GM21529 (cell line): ENCODE measurements around the gene AUTS2.
"Not testable (repeated sequence)": the region's sequence is repeated elsewhere in the genome, so short reads cannot be mapped to it uniquely, and the experiment has no call there.

Experiments used
- ATAC-seq: cut with Tn5 transposase; IDR thresholded peaks from one replicate; pipeline ENCODE4 v1.9.1; 2021; ENCODE audit not compliant: unreplicated experiment

Gene AUTS2

DNA sequence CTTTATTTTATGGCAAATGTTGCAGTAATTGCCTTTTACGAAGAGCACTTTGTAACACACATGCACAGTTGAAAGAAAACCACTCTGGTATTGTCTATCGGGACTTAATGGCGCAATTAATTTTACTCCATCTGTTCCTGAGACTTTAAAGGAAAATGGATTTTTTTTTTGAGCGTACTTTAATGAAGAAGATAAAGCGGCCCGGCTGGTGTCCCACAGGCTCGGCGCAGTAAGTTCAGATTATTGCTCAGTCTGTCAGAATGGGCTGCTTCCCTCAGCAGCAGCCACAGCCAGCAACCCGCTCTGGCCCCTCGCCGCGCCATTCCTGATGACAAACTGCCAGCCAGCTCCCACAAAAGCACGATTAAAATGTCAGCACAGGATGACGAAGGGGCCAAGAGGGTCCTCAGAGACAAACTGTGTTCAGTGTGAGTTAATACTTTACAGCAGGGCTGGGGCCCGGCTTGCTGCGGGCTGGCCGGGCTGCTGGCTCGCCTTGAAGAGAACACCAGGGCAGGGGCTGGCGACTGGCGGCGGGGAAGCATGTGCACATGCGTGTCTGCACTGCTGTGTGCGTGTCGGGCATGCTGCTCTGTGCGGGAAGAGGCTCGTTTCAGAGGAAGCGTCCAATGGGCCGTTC, 1032.7 kb downstream of the AUTS2 start:
- no peak for ATAC-seq

DNA sequence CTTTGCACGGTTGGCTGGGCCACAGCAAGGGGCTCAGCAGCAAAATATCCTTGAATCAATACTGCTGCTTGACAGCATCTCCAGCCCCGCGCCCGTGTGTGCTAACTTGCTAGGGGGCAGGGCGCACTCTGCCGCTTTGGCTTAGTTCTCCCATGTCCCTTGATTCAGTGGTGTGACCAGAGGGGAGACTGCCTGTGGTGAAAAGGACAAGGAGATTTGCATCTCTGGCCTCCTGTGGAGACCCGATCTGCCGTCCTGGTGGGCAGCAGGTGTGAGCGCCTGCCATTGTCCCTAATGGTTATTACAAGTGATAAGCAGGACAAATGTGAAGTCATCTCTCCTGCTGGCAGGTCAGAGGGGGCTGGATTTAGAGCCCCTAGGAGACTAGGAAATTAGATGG, 1033.4 kb downstream of the AUTS2 start:
- no peak for ATAC-seq

DNA sequence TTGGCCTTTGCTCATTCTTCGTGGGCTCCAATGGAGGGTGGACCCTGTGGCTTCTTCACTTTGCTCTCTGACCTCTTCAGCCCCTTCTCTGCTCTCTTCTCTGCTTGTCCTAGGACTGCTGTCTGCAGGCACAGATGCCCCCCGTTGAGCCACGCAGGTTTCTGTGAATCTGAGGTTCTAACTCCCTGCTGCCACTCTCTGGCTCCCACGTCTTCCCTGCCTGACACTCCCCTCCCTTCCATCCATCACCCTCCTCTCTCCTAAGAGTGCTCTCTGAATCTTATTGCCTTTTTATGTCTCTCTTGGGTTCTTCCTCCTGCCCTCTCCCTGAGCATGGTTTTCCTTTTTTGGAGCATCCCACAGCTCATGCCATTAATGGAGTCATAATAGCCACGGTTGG, 1034.1 kb downstream of the AUTS2 start:
- no peak for ATAC-seq

DNA sequence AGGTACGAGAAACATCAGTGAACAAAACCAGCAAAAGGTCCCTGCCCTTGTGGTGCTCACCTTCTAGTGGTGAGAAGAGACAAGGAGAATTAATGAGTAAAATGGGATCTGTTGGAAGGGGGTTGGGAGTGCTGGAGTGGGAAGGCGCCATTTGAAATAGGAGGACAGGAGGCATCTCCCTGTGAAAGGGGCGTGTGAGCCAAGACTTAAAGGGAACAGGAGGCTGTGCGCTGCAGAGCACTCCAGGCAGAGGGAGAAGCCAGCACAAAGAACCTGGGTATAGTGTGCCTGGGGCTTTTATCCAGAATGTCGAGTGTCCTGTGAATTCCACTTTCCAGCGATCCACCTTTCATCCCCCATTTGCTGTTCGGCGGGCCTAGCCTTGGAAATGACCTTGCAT, 1035.8 kb downstream of the AUTS2 start:
- ATAC-seq: no peak

DNA sequence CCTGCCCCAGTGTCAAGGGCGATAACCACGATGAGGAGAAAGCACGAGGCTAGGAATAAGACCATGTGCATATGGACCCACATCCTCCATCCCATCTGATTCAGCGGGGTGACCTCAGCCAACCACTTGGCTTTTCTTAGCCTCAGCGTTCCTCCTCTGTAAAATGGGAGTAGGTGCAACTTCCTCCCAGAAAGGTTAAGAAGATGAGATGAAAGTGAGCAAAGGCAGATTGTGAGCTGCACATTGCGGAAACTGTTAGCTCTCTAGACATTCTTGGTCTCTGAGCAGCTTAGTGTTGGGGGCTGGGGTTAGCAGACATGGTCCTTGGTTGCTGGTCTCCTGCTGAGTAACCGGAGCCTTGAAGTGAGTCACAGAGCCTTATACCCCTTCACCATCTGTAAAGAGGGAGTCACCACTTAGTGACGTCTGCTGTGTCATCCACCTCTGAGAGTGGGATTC, 1036.4 kb downstream of the AUTS2 start:
- no peak for ATAC-seq

DNA sequence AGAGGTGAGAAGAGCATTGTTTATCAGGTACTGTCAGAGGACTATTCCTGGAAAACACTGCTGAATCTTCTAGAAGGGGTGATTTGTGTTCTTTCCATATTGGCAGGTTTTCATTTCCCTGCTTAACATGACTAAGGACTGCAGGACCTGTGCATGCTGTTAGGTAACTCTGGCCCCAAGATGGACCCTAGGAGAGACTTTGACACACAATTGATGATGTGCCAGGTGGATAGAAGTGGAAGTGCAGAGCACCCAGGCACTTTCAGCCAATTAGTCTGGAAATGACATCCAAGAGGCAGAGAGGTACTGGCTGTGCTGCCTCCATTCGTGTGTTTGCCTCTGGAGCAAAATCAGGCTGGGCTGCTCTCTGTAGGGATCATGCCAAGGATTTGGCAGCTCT, 1037.4 kb downstream of the AUTS2 start:
- no peak for ATAC-seq

DNA sequence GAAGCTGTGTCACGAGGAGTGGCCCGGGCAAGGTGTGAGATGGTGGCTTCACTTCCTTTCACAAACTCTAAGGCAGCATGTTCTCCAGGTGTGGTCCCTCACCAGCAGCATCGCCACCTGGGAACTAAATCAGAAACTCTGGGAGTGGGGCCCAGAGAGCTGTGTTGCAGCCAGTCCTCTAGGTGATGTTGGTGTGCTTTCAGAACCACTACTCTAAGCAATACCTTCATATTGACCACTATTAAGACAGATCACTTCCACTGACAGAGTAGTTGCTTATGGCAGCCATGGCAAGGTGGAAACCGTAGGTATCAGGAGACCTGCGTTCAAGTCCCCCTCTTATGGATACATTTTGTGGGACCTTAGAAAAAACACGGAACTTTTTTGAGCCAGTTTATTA, 1037.9 kb downstream of the AUTS2 start:
- no peak for ATAC-seq

DNA sequence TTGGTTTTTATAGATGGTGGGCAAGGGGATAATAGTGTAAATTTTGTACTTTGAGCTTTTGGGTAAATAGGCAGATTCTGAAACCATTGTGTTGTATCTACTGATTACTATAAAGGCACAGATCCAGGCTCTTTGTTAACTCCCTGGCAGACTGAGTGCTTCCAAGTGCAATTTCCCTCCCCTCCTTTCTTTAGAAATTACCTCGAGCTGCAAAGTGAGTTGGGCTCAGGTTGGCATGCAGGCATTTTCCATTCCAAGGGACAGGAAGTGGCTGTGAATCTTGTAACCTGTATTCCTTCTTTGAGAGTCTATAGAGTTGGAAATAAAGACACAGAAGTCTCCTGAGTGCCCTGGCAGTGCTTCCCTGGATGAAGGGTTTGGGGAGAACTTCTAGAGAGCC, 1039.5 kb downstream of the AUTS2 start:
- no peak for ATAC-seq

DNA sequence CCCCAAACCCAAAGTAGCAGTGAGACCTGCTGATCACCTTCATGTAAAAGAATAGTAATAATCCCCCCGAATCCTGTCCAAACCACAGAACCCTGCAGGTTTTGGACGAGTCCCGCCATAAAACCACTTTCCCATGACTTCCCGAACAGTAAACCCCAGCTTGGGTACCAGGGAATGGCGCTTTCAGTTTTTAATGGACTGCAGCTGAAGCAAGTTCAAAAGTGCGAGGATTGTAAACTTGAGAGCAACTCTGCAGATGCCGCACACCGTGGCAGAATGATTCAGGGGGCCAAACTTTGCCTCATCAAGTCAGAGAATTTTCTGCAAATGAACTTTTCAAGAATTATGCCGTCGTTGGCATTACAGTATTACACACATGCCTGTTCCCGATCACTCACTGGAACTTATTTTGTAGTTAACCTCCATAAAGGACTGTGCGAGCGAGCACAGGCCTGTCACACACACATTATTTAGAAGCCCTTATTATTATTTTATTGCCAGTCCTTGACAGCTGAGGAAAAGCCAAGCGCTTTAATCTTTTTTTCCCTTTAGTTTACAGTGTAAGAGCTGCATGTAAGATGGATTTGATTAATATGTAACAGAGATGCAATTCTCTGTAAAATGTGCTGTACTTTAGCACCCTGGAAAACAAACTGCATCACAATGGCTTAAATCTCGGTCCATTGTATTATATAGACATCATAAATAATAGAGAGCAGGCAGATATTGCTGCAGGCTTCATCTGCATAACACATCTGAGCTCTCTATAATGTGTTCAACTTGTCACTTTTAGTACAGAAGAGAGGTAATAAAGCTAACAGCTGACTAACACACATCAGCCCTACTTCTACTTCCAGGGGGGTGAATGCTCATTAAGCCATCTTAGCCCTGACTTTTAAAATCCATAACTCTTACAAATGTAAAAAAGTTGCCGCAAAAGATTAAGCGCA, 1040.2 kb downstream of the AUTS2 start:
- no peak for ATAC-seq

DNA sequence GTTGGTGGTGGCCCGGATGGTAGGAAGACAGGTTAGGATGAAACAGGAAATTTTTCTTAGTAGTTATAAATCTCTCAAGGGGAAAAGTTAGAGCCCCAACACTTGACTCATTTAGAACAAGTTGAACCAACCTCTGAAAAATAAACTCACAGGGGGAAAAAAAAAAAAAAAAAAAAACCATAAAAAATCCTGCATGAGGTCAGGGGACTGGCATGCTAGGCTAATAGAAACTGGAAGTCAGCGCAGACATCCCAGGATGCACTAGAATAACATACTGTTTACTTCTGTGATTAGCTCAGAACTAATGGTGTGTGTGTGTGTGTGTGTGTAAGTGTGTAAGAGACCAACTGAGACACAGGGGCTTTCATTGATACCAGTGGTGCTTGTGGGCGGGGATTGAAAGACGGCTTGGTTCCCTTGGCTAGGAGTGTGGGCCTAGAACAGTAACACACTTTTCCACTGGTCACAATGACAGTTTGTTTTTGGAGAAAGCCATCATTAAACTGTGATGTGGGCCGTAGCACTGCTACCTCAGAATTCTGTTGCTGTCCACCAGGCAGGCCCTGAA, 1042.1 kb downstream of the AUTS2 start:
- no peak for ATAC-seq

DNA sequence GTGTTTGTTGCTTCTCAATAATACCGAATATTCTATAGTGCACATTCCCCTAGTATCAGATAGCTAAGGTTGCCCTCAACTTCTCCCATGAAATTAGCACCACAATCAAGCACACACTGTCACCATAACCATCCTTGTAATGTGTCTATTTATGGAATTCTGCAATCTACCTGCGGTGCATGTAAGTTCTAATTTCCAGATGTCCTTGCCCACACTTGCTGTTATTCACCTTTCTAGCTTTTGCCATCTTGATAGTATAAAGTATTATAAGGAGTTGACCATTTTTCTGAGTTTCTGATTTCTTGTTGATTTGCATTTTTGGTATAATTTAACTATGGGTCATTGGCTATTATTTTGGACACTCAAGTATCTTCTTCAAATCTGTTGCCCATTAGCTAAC, 1043.6 kb downstream of the AUTS2 start:
- no peak for ATAC-seq

DNA sequence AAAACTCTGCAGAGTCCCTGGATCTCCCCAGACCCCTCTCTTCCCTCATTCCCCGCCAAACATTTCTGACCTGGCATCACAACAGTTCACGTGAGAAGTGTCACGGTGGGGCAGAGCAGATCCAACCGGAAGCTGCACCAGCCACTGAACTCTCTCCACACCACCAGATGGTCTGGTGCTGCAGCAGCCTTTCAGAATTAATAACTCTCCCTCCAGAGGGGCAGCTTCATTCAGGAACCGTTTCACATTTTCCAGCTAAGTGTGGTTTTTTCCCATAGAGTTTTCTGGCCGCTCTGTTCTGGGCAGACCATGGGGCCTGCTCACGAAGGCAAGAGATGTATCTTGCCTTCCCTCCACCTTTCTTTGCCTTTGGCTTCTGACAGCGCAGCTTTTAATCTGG, 1047.0 kb downstream of the AUTS2 start:
- ATAC-seq: no peak

DNA sequence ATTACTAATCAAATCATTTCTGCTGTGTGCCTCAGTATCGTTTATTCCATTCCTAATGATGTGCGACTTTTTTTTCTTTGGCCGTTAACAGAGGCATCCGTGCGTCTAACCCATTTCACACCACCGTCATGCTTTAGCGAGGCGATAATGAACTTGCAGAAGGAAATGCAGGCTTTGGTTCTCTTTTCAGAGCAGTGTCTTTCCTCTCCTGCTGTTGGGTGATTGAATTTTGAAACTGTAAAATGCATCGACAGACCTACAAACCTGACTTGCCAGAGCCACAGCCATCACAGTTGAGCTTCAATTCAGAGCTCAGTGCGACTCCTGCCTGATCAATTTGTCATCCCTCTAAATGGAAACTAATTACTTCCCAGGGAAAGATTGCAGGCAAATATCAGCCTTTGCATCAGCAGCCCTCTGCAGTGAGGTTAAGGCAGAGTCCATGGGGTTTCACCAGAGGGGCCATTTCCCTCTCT, 1047.6 kb downstream of the AUTS2 start:
- no peak for ATAC-seq

DNA sequence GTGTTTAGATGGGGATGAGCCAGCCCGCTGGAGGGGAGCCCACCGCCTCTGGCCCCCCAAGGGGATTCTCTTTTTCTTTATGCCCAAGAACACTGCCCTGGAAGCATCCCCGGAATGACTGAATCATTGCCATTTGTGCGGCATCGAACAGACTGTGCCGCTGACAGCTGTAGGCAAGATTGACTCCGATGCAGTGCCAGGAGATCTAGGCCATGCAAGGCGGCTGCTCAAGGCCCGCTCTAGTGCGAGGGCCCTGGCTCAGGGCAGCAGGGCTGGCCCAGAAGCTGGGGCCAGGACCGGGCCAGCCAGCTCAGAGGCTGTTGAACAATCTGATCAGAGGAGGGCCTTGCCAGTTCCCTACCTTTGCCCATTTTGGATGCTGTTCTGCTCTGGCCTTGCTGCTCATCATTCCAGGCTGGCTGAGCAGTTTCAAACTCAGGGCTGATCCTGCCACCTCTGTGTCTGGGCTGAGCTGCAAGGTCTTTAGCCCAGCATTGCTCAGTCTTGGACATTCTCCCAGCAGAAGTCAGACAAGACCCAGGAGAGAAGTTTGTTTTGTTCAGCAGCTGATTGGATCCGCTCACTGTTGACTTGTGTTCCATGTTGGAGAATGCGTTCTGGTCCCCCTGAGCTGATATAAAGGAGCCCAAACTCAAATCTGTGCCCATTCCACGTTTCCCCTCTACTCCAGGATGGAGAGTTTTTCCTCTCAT, 1048.4 kb downstream of the AUTS2 start:
- ATAC-seq: no peak

DNA sequence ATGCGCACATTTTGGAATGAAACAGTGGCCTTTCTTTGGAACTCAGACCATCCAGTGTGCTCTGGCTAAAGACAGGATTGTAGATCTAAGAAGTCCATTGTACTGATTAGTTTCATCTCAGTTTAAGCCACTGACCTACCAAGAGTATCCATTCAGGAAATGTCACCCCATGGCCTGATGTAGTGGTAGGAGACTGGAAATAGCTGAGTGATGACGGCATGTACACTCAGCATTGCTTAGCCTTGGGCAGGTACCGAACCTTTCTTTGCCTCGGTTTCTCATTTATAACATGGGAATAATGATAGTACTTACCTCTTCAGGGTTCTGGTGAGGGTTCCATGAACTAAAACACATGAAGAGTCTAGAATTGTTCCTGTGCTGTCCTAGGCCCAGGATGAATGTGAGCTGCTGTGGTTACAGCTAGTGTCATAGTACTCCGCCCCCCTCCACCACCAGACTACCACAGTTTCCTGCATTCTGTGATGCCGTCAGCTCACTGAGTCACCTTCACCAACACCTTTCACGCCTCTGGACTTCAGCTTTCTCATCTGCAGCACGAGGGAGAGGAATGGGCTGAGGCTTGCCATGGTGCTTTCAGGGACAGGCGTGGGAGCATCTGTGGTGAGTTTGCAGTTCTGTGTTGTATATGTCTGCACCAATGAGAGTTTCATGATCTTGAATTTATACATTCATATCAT, 1049.7 kb downstream of the AUTS2 start:
- ATAC-seq: peak; percentile 72

DNA sequence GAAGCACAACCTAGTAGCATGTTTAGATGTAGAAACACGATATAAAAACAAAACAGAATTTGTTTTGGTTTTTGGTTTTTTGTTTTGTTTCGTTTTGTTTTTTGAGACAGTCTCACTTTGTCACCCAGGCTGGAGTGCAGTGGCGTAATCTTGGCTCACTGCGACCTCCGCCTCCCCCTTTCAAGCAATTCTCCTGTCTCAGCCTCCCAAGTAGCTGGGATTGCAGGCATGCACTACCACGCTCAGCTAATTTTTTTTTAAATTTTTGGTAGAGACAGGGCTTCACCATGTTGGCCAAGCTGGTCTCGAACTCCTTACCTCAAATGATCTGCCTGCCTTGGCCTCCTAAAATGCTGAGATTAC, 1050.2 kb downstream of the AUTS2 start:
- not testable (repeated sequence) for ATAC-seq

DNA sequence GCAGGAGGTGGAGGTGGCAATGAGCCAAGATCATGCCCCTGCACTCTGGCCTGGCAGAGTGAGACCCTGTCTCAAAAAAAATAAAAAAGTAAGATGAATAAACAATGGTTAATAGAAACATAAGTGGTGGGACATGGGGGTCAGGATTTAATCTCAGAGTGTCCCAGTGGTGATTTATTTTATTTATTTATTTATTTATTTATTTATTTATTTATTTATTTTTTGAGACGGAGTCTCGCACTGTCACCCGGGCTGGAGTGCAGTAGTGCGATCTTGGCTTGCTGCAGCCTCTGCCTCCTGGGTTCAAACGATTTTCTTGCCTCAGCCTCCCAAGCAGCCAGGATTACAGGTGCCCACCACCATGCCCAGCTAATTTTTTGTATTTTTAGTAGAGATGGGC, 1051.0 kb downstream of the AUTS2 start:
- ATAC-seq: no peak

DNA sequence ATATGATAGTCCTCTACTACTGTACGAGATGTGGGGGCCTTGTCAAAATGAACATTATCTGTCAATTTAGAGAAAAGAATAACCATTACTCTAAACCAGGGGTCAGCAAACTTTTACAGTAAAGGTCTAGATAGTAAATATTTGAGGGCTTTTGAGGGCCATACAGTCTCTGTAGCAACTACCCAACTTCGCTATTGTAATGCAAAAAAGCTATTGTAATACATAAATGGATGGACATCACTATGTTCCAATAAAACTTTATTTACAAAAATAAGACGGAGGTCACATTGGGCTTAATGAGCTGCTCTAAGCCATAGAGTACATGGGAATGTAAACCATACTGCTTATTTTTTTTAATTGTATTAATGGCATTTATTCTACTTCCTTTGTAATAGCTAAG, 1055.9 kb downstream of the AUTS2 start:
- ATAC-seq: no peak

DNA sequence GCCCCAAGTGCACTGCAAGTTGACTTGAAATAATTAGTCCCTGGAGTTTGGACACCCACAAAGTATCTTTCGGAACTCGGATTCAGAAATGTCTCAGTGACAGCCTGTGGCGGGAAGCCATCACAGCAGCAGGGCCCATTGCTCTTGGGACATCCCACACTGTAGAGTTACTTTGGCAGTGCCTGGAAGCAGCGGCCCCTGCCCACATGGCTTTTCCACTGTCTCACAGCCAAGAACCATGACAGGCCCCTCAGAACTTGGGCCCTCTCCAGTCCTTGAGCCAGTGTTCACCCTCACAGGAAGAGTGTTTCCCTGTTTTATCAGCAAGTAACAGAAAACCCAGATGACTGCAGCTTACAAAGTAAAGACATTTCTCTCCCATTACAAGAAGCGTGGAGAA, 1056.7 kb downstream of the AUTS2 start:
- no peak for ATAC-seq

DNA sequence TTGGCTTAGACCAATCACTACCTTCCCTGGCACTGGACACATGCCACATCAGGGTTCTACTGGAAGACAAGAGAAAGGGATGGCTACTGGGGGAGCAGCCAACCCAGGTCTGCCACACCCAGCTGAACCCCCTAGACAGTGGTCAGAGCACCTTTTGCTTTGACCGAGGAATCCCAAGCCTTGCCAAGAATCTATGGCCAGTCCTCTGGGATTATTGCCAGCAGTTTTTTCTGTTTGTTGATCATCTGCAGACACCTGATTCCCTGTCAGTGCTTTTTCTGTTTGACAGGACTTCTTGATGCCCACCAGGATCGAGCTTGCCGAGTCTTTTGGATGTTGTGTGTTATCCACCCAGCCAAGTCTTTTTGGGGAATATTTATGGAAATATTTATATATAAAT, 1057.4 kb downstream of the AUTS2 start:
- no peak for ATAC-seq

DNA sequence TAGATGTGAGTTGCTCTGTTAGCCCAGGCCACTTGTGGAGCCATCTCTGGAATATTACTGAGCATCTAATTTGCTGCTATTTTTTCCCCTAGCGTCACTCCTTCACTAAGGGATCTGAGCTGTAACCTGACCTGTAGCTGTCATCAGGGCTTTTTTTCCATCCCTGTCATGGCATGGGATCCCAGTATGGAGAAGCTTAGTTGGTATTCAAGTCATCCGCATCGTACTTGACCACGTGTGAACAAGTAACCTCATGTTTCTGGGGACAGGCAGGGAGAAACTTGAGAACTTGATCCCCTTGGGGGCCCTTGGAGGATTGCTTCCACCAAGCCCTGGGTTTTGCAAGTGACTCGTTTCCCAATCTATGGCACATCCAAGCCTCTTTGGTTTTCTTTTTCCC, 1059.3 kb downstream of the AUTS2 start:
- no peak for ATAC-seq
